ENCODE data around the gene LRBA. TPM values are rescaled to one million over a fixed set of nuclear protein-coding genes. Genes with fewer than 3 reads are reported as not detected.
A peak's percentile ranks its signal among the peaks of the same experiment; 100 is the strongest.

LRBA gene
- total and polyA plus RNA-seq, 2 donors = 18.4 to 38.6 TPM

- no peaks in the 10 kb centered on the region for H3K4me1 ChIP-seq (ENCODE audit: control insufficient read depth in 2 of 2, insufficient read depth in 2 of 2, low read length in 2 of 2)
- H3K4me3 ChIP-seq (ENCODE audit: low read length in 2 of 2) = no peak overlapping the region
- H3K27ac ChIP-seq (ENCODE audit: low read depth in 1 of 2, low read length in 1 of 2) = no peak overlapping the region
- no peaks in the 10 kb centered on the region for H3K27me3 ChIP-seq (ENCODE audit: control insufficient read depth in 2 of 2, insufficient read depth in 1 of 2, low read length in 1 of 2)
- DNase-seq (ENCODE audit: low read depth in 6 of 9, low spot score in 9 of 9) = no peak
- WGBS = 100% methylated on average over 1 of the region's 1 CpG
- H3K9me3 ChIP-seq (ENCODE audit: control insufficient read depth in 2 of 2, insufficient read depth in 1 of 2, low read length in 1 of 2) = no peaks in the 10 kb centered on the region
- H3K36me3 ChIP-seq (ENCODE audit: control insufficient read depth in 2 of 2, insufficient read depth in 2 of 2, low read length in 1 of 2) = no peaks in the 10 kb centered on the region
These were observed 657.3 kb downstream of the LRBA start for GRCh38 chr4:150357829-150358228.

DNA sequence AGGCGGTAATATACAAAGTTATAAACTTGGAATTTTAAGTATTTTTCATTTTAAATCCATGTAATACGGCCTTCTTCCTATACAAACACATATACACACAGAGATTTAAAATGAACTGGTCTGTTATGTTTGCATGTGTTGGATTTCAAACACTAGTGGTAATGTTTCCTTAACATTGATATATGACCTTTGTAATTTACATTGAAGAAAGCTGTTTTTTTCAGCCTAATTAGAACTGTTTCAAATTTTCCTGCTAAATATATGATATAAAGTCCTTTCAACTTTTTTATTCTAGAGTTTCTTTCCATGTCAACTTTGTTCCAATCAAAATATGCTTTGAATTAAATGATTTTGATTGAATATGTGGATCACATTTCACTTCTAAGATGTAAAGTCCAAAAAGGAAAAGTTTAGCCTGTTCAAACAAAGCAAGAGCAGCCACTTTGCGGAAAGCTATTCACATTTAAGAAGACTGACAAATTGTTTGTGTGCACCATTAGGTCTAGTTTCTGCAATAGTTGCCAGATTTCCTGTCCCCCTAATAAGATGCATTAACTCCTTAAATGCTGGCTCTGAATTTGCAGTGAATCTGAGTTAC, 659.1 kb downstream of the LRBA start:
- Histone ChIP-seq H3K27me3 (ENCODE audit: control insufficient read depth in 2 of 2, insufficient read depth in 1 of 2, low read length in 1 of 2) (no peaks in the 10 kb centered on the region), H3K27ac (ENCODE audit: low read depth in 1 of 2, low read length in 1 of 2) (no peak overlapping the region), H3K9me3 (ENCODE audit: control insufficient read depth in 2 of 2, insufficient read depth in 1 of 2, low read length in 1 of 2) (no peaks in the 10 kb centered on the region), H3K36me3 (ENCODE audit: control insufficient read depth in 2 of 2, insufficient read depth in 2 of 2, low read length in 1 of 2) (no peaks in the 10 kb centered on the region), H3K4me3 (ENCODE audit: low read length in 2 of 2) (no peak overlapping the region), H3K4me1 (ENCODE audit: control insufficient read depth in 2 of 2, insufficient read depth in 2 of 2, low read length in 2 of 2) (no peaks in the 10 kb centered on the region)
- WGBS = 95% methylated on average over 3 of the region's 3 CpGs
- DNase-seq (ENCODE audit: low read depth in 6 of 9, low spot score in 9 of 9) = peak in 1 of 9 donors; percentile 4

DNA sequence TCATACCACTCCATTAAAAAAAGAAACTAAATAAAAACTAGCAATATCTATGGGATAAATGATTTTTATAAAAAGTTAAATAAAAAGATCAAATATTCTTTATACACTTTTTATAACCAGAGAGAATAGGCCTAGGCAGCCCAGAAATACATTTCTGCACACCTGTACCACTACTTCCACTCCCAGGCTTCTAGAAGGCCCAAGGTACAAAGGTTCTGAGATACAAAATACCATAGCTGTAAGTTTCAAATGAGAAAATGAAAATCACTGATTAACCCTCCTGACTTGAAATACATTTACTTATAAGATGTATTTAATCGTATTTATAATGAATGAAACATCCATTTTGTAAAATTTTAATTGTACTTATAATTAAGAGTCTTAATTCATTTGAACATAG, 659.7 kb downstream of the LRBA start:
- no peak for DNase-seq (ENCODE audit: low read depth in 6 of 9, low spot score in 9 of 9)
- Histone ChIP-seq H3K4me1 (ENCODE audit: control insufficient read depth in 2 of 2, insufficient read depth in 2 of 2, low read length in 2 of 2) (no peaks in the 10 kb centered on the region), H3K36me3 (ENCODE audit: control insufficient read depth in 2 of 2, insufficient read depth in 2 of 2, low read length in 1 of 2) (no peaks in the 10 kb centered on the region), H3K27ac (ENCODE audit: low read depth in 1 of 2, low read length in 1 of 2) (no peak overlapping the region), H3K4me3 (ENCODE audit: low read length in 2 of 2) (no peak overlapping the region), H3K9me3 (ENCODE audit: control insufficient read depth in 2 of 2, insufficient read depth in 1 of 2, low read length in 1 of 2) (no peaks in the 10 kb centered on the region), H3K27me3 (ENCODE audit: control insufficient read depth in 2 of 2, insufficient read depth in 1 of 2, low read length in 1 of 2) (no peaks in the 10 kb centered on the region)
- WGBS = 98% methylated on average over 1 of the region's 1 CpG

GRCh38 chr4:150354214-150354796, 660.8 kb downstream of the LRBA start:
- Histone ChIP-seq H3K36me3 (ENCODE audit: control insufficient read depth in 2 of 2, insufficient read depth in 2 of 2, low read length in 1 of 2) (no peaks in the 10 kb centered on the region), H3K9me3 (ENCODE audit: control insufficient read depth in 2 of 2, insufficient read depth in 1 of 2, low read length in 1 of 2) (no peaks in the 10 kb centered on the region), H3K4me3 (ENCODE audit: low read length in 2 of 2) (no peak overlapping the region), H3K27ac (ENCODE audit: low read depth in 1 of 2, low read length in 1 of 2) (no peak overlapping the region), H3K4me1 (ENCODE audit: control insufficient read depth in 2 of 2, insufficient read depth in 2 of 2, low read length in 2 of 2) (no peaks in the 10 kb centered on the region), H3K27me3 (ENCODE audit: control insufficient read depth in 2 of 2, insufficient read depth in 1 of 2, low read length in 1 of 2) (no peaks in the 10 kb centered on the region)
- WGBS = 98% methylated on average over 4 of the region's 4 CpGs
- no peak for DNase-seq (ENCODE audit: low read depth in 6 of 9, low spot score in 9 of 9)

DNA sequence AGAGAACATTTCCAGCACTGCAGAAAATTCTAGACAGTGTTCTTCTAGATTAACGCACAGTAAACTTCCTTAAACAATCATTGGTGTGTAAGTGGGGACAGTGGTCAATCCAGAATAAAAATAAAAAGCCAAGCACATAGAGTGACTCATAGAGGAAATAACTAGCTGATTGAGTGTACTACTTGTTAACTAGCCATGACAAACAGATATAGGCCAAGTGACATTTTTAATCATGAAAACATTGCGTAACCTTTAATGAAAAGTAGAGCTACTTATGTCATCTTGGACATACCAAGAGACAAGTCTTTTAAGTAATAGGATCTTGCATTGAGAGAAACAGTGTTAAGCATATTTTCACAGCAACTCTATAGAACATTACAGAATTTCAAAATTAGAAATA, 667.0 kb downstream of the LRBA start:
- no peak overlapping the region for H3K4me3 ChIP-seq (ENCODE audit: low read length in 2 of 2)
- WGBS = 95% methylated on average over 2 of the region's 2 CpGs
- no peak overlapping the region for H3K27ac ChIP-seq (ENCODE audit: low read depth in 1 of 2, low read length in 1 of 2)
- no peaks in the 10 kb centered on the region for H3K27me3 ChIP-seq (ENCODE audit: control insufficient read depth in 2 of 2, insufficient read depth in 1 of 2, low read length in 1 of 2)
- no peaks in the 10 kb centered on the region for H3K9me3 ChIP-seq (ENCODE audit: control insufficient read depth in 2 of 2, insufficient read depth in 1 of 2, low read length in 1 of 2)
- no peak for DNase-seq (ENCODE audit: low read depth in 6 of 9, low spot score in 9 of 9)
- no peaks in the 10 kb centered on the region for H3K36me3 ChIP-seq (ENCODE audit: control insufficient read depth in 2 of 2, insufficient read depth in 2 of 2, low read length in 1 of 2)
- no peaks in the 10 kb centered on the region for H3K4me1 ChIP-seq (ENCODE audit: control insufficient read depth in 2 of 2, insufficient read depth in 2 of 2, low read length in 2 of 2)

- no peak overlapping the region for H3K27ac ChIP-seq (ENCODE audit: low read depth in 1 of 2, low read length in 1 of 2)
- over 99% methylated on average over 3 of the region's 3 CpGs for WGBS
- no peak for DNase-seq (ENCODE audit: low read depth in 6 of 9, low spot score in 9 of 9)
- no peaks in the 10 kb centered on the region for H3K27me3 ChIP-seq (ENCODE audit: control insufficient read depth in 2 of 2, insufficient read depth in 1 of 2, low read length in 1 of 2)
- H3K4me1 ChIP-seq (ENCODE audit: control insufficient read depth in 2 of 2, insufficient read depth in 2 of 2, low read length in 2 of 2) = no peaks in the 10 kb centered on the region
- H3K36me3 ChIP-seq (ENCODE audit: control insufficient read depth in 2 of 2, insufficient read depth in 2 of 2, low read length in 1 of 2) = peaks cover 0 to 4% of the 10 kb centered on the region in 2 donors
- no peak overlapping the region for H3K4me3 ChIP-seq (ENCODE audit: low read length in 2 of 2)
- no peaks in the 10 kb centered on the region for H3K9me3 ChIP-seq (ENCODE audit: control insufficient read depth in 2 of 2, insufficient read depth in 1 of 2, low read length in 1 of 2)
These were observed 669.8 kb downstream of the LRBA start for GRCh38 chr4:150345207-150345744.

GRCh38 chr4:150343796-150344195, 671.3 kb downstream of the LRBA start:
- no peak for DNase-seq (ENCODE audit: low read depth in 6 of 9, low spot score in 9 of 9)
- Histone ChIP-seq H3K27ac (ENCODE audit: low read depth in 1 of 2, low read length in 1 of 2) (no peak overlapping the region), H3K4me1 (ENCODE audit: control insufficient read depth in 2 of 2, insufficient read depth in 2 of 2, low read length in 2 of 2) (no peaks in the 10 kb centered on the region), H3K36me3 (ENCODE audit: control insufficient read depth in 2 of 2, insufficient read depth in 2 of 2, low read length in 1 of 2) (peaks cover 0 to 4% of the 10 kb centered on the region in 2 donors), H3K4me3 (ENCODE audit: low read length in 2 of 2) (no peak overlapping the region), H3K9me3 (ENCODE audit: control insufficient read depth in 2 of 2, insufficient read depth in 1 of 2, low read length in 1 of 2) (no peaks in the 10 kb centered on the region), H3K27me3 (ENCODE audit: control insufficient read depth in 2 of 2, insufficient read depth in 1 of 2, low read length in 1 of 2) (no peaks in the 10 kb centered on the region)
- 97% methylated on average over 2 of the region's 2 CpGs for WGBS

GRCh38 chr4:150342945-150343344, 672.1 kb downstream of the LRBA start:
- H3K9me3 ChIP-seq (ENCODE audit: control insufficient read depth in 2 of 2, insufficient read depth in 1 of 2, low read length in 1 of 2) = no peaks in the 10 kb centered on the region
- no peak for DNase-seq (ENCODE audit: low read depth in 6 of 9, low spot score in 9 of 9)
- WGBS = 100% methylated on average over 2 of the region's 2 CpGs
- peaks cover 0 to 4% of the 10 kb centered on the region in 2 donors for H3K36me3 ChIP-seq (ENCODE audit: control insufficient read depth in 2 of 2, insufficient read depth in 2 of 2, low read length in 1 of 2)
- H3K4me1 ChIP-seq (ENCODE audit: control insufficient read depth in 2 of 2, insufficient read depth in 2 of 2, low read length in 2 of 2) = no peaks in the 10 kb centered on the region
- no peaks in the 10 kb centered on the region for H3K27me3 ChIP-seq (ENCODE audit: control insufficient read depth in 2 of 2, insufficient read depth in 1 of 2, low read length in 1 of 2)
- H3K27ac ChIP-seq (ENCODE audit: low read depth in 1 of 2, low read length in 1 of 2) = no peak overlapping the region
- no peak overlapping the region for H3K4me3 ChIP-seq (ENCODE audit: low read length in 2 of 2)

DNA sequence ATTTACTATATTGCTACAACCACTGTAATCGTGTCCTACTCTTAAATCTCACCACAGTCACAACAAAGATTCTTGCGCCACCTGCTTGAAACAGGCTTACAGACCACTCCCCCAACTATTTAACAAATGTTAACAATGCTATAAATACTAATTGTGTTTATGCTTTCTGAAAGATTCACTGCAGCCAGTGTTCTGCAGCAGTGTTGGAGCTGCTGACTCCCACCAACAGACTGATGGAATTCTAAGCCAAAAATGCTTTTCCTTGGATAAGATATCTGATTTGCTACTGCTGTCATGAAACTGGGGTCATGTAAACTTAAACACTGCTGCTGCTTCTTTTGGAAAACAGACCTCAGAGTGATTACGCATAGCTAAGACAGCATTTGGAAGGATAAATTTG, 677.4 kb downstream of the LRBA start:
- H3K9me3 ChIP-seq (ENCODE audit: control insufficient read depth in 2 of 2, insufficient read depth in 1 of 2, low read length in 1 of 2) = no peaks in the 10 kb centered on the region
- no peaks in the 10 kb centered on the region for H3K27me3 ChIP-seq (ENCODE audit: control insufficient read depth in 2 of 2, insufficient read depth in 1 of 2, low read length in 1 of 2)
- no peaks in the 10 kb centered on the region for H3K4me1 ChIP-seq (ENCODE audit: control insufficient read depth in 2 of 2, insufficient read depth in 2 of 2, low read length in 2 of 2)
- DNase-seq (ENCODE audit: low read depth in 6 of 9, low spot score in 9 of 9) = no peak
- peaks cover 0 to 4% of the 10 kb centered on the region in 2 donors for H3K36me3 ChIP-seq (ENCODE audit: control insufficient read depth in 2 of 2, insufficient read depth in 2 of 2, low read length in 1 of 2)
- no peak overlapping the region for H3K4me3 ChIP-seq (ENCODE audit: low read length in 2 of 2)
- no peak overlapping the region for H3K27ac ChIP-seq (ENCODE audit: low read depth in 1 of 2, low read length in 1 of 2)
- 95% methylated on average over 3 of the region's 3 CpGs for WGBS
